HCT116 (cell line): Measurements from ENCODE around the gene IMPA2. TPM values are rescaled to one million over a fixed set of nuclear protein-coding genes. Genes with fewer than 3 reads are reported as not detected.
A peak's percentile ranks its signal among the peaks of the same experiment; 100 is the strongest.

ENCODE experiments used
- ATAC-seq: fragments of 200-7000 bp; cut with Tn5 transposase; 2 replicates; pipeline ENCODE4 v1.9.1; 2020; ENCODE audit warnings: mild to moderate bottlenecking, moderate library complexity
- BruUV-seq: library from RNA; stranded (reverse); fragments of 400-500 nt; replicated peaks from 2 replicates; lab custom pipeline; 2021; lab: Mats Ljungman, UMichigan
- CTCF ChIA-PET: fragments of 300-600 bp; sonication (Branson Sonifier 250); formaldehyde crosslinking; loops from one replicate; lab custom pipeline; 2021; ENCODE audit warnings: antibody characterized with exemption; lab: Charles Lee
- POLR2A ChIA-PET: fragments of 300-600, 350-600 bp; sonication (Branson Sonifier 250); formaldehyde crosslinking; loops from one replicate; lab custom pipeline; 2021; ENCODE audit warnings: antibody characterized with exemption; lab: Charles Lee
- RAD21 ChIA-PET, 2 experiments: fragments of 300-600 bp; sonication (Branson Sonifier 250); formaldehyde crosslinking; loops; one replicate each; lab custom pipeline; 2023; ENCODE audit warnings: low total read pairs in 2 of 2; ENCODE audit not compliant: uncharacterized antibody in 2 of 2, unreplicated experiment in 2 of 2, low non-redundant PET in 1 of 2; lab: Charles Lee
- DNase-seq: peaks from one replicate; pipeline ENCODE4 v3.0.0-alpha.2; 2010; ENCODE audit warnings: low read depth, low spot score
- H2AFZ ChIP-seq: fragments of 200-600 bp; shearing (Covaris generic), sonication (generic); 2 replicates; pipeline ENCODE4 v1.6.1; 2017; ENCODE audit warnings: low read depth, mixed run types, mixed read lengths, antibody characterized with exemption, low read length; ENCODE audit not compliant: poor library complexity, severe bottlenecking
- H3K27ac ChIP-seq: 2 replicates; pipeline ENCODE4 v1.5.1; 2012; ENCODE audit warnings: low read depth, low read length
- H3K27me3 ChIP-seq: fragments of 200-600 bp; sonication (generic); 2 replicates; pipeline ENCODE4 v1.6.1; 2016; ENCODE audit warnings: mixed run types, low read length, mixed read lengths; ENCODE audit not compliant: insufficient read depth
- H3K36me3 ChIP-seq, 2 experiments: fragments of 200-500 bp in 1 of 2; fragments of 200-600 bp in 1 of 2; sonication (Bioruptor generic) in 1 of 2; sonication (generic) in 1 of 2; 2 replicates each; pipeline versions ENCODE4 v1.5.1 to v1.6.1; 2014 to 2016; ENCODE audit warnings: low read length in 2 of 2, inconsistent platforms in 1 of 2, mixed read lengths in 1 of 2, mixed run types in 1 of 2; ENCODE audit not compliant: insufficient read depth in 2 of 2, control insufficient read depth in 1 of 2
- H3K4me1 ChIP-seq, 2 experiments: fragments of 200-600 bp in 1 of 2; sonication (generic) in 1 of 2; 2 replicates each; pipeline versions ENCODE4 v1.5.1 to v1.6.1; 2012 to 2017; ENCODE audit warnings: low read length in 2 of 2, inconsistent platforms in 1 of 2, mild to moderate bottlenecking in 1 of 2, mixed read lengths in 1 of 2, mixed run types in 1 of 2, moderate library complexity in 1 of 2; ENCODE audit not compliant: insufficient read depth in 2 of 2, control insufficient read depth in 1 of 2
- H3K4me2 ChIP-seq: fragments of 200-600 bp; sonication (generic); 2 replicates; pipeline ENCODE4 v1.6.1; 2017; ENCODE audit warnings: mixed run types, low read length, mixed read lengths
- H3K4me3 ChIP-seq, 2 experiments: fragments of 200-600 bp in 1 of 2; sonication (generic) in 1 of 2; replicated peaks in 1 of 2; 2 replicates each; pipeline ENCODE4 v1.5.1; 2011 to 2016; ENCODE audit warnings: low read length in 2 of 2, control low read depth in 1 of 2, low read depth in 1 of 2, mild to moderate bottlenecking in 1 of 2, mixed read lengths in 1 of 2, mixed run types in 1 of 2
- H3K79me2 ChIP-seq: fragments of 200-600 bp; sonication (generic); 2 replicates; pipeline ENCODE4 v1.6.1; 2017; ENCODE audit warnings: mild to moderate bottlenecking, mixed run types, low read length, moderate library complexity, mixed read lengths; ENCODE audit not compliant: insufficient read depth
- H3K9ac ChIP-seq: fragments of 200-600 bp; sonication (generic); 2 replicates; pipeline ENCODE4 v1.6.1; 2016; ENCODE audit warnings: low read length, mixed read lengths
- H3K9me2 ChIP-seq: fragments of 200-600 bp; sonication (generic), shearing (Covaris generic); 2 replicates; pipeline ENCODE4 v1.6.1; 2017; ENCODE audit warnings: mixed run types, mild to moderate bottlenecking, moderate library complexity; ENCODE audit not compliant: insufficient read depth
- H3K9me3 ChIP-seq, 2 experiments: fragments of 200-500 bp in 1 of 2; fragments of 200-600 bp in 1 of 2; sonication (Bioruptor generic) in 1 of 2; sonication (generic) in 1 of 2; 2 replicates each; pipeline ENCODE4 v1.6.1; 2014 to 2017; ENCODE audit warnings: low read length in 2 of 2, mixed read lengths in 2 of 2, inconsistent platforms in 1 of 2, low read depth in 1 of 2, mild to moderate bottlenecking in 1 of 2, mixed run types in 1 of 2, moderate library complexity in 1 of 2; ENCODE audit not compliant: control insufficient read depth in 1 of 2, insufficient read depth in 1 of 2
- H4K20me1 ChIP-seq: fragments of 200-600 bp; sonication (generic), shearing (Covaris generic); 2 replicates; pipeline ENCODE4 v1.6.1; 2017; ENCODE audit warnings: mixed run types, mild to moderate bottlenecking, moderate library complexity; ENCODE audit not compliant: insufficient read depth
- CBX3 ChIP-seq: IDR thresholded peaks from 2 replicates; pipeline ENCODE4 v1.6.1; 2012; ENCODE audit warnings: low read depth
- EGR1 ChIP-seq: IDR thresholded peaks from 2 replicates; pipeline ENCODE4 v1.6.1; 2012; ENCODE audit warnings: low read depth
- EZH2phosphoT487 ChIP-seq: fragments of 200-600 bp; IDR thresholded peaks from 2 replicates; pipeline ENCODE4 v1.6.1; 2018; ENCODE audit warnings: antibody characterized with exemption, borderline replicate concordance
- FOSL1 ChIP-seq: IDR thresholded peaks from 2 replicates; pipeline ENCODE4 v1.6.1; 2012; ENCODE audit warnings: low read depth
- JUND ChIP-seq: IDR thresholded peaks from 2 replicates; pipeline ENCODE4 v1.6.1; 2012
- POLR2A ChIP-seq: IDR thresholded peaks from 2 replicates; pipeline ENCODE4 v1.7.0; 2011; ENCODE audit warnings: borderline replicate concordance; ENCODE audit not compliant: insufficient read depth, insufficient read length; ENCODE audit errors: extremely low read depth
- POLR2AphosphoS5 ChIP-seq: IDR thresholded peaks from 2 replicates; pipeline ENCODE4 v1.6.1; 2011; ENCODE audit warnings: mild to moderate bottlenecking, low read depth, low read length, moderate library complexity
- RAD21 ChIP-seq: IDR thresholded peaks from 2 replicates; pipeline ENCODE4 v1.6.1; 2012; ENCODE audit warnings: low read depth, mild to moderate bottlenecking
- SP1 ChIP-seq: IDR thresholded peaks from 2 replicates; pipeline ENCODE4 v1.6.1; 2012; ENCODE audit warnings: low read depth
- SRF ChIP-seq: IDR thresholded peaks from 2 replicates; pipeline ENCODE4 v1.6.1; 2012; ENCODE audit warnings: low read depth
- TCF7L2 ChIP-seq: IDR thresholded peaks from 2 replicates; pipeline ENCODE4 v1.7.0; 2011; ENCODE audit warnings: borderline replicate concordance, inconsistent platforms; ENCODE audit not compliant: insufficient read depth, insufficient read length; ENCODE audit errors: extremely low read depth
- YY1 ChIP-seq: IDR thresholded peaks from 2 replicates; pipeline ENCODE4 v1.6.1; 2011; ENCODE audit warnings: low read length, low read depth, moderate library complexity, mild to moderate bottlenecking; ENCODE audit not compliant: insufficient replicate concordance; ENCODE audit errors: extremely low read depth
- ZFX ChIP-seq: fragments of 450-650 bp; IDR thresholded peaks from 2 replicates; pipeline ENCODE4 v1.6.1; 2017
- intact Hi-C: fragments of 100-400 bp; cut with micrococcal nuclease; formaldehyde crosslinking; loops from 2 replicates; pipeline ENCODE4 v1.10.0; 2022
- total RNA-seq: library from RNA; stranded (reverse); gene quantifications from one replicate; pipeline ENCODE4 v1.2.1, GENCODE V29; 2021; ENCODE audit not compliant: unreplicated experiment
- TF ChIP-seq, protein P1 (sequence below): IDR thresholded peaks from 2 replicates; pipeline ENCODE4 v1.6.1; 2011; ENCODE audit warnings: mild to moderate bottlenecking, low read length, moderate library complexity; ENCODE audit not compliant: insufficient replicate concordance; ENCODE audit errors: extremely low read depth
- TF ChIP-seq, protein P2 (sequence below): IDR thresholded peaks from 2 replicates; pipeline ENCODE4 v1.6.1; 2012
- TF ChIP-seq, protein P3 (sequence below): IDR thresholded peaks from 2 replicates; pipeline ENCODE4 v1.6.1; 2012; ENCODE audit warnings: low read depth

IMPA2 gene
- total RNA-seq, 1 experiment from 2014 or later = 32.5 TPM

DNA sequence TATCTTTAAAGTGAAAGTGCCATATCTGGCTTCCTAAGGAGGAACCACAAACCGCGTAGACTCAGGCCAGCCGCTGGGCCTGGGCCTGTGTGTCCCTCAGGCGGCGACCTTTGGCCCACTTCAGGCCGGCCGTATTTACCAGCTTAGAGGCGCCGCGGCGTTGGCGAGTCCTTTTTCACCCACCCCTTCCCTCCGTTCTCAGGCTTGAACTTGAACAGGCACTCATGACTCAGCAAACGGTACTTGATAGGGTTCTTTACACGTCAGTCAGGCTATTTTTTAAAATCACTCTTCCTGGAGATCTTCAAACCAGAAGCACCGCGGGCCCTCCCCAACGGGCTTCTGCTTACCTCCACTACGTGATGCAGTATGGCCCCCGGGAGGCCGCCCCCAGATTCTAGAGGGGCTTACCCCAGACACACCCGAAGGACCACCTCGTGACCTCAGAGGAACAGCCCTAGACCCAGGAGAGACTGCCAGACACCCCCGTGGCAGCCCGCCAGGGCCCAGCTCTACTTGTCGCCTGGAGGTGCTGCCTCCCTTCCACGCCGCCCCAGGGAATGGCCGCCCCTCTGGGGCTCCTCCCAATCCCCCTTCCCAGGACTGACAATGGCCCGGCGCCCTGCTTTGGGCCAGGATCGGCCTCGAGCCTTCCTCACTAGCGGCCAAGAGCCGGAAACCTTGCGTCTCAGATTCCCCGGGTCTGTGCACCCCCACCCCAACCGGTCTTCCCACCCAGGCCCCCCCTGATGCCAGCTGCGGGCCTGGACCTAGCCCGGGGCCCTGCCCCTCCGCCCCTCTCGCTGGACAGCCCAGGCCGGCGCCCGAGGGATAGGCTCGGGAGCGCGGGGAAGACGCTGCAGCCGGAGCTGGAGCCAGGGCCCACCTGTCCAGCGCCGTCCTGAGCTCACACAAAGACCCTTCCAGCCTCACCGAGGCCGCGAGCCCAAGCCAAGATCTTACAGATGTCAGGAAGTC, 33.8 kb upstream of the IMPA2 start:
- BruUV-seq = no TSS peak
- CTCF ChIA-PET = interaction anchor here (1.8 to 1.9 kb wide), 2 partner anchors 9 to 47 kb away, joined by 7 to 13 read pairs; no protein-coding TSS in a partner anchor

More for the DNA sequence above, 33.8 kb upstream of the IMPA2 start:
- intact Hi-C loops = loop anchor here (2.0 kb wide), 1 partner anchor 33 kb away; the partner anchor contains the start of gene IMPA2
- no peaks in the 10 kb centered on the region for H3K9me2 ChIP-seq
- H3K4me3 ChIP-seq = peak overlapping the region; percentile 28 to 37
- H3K9me3 ChIP-seq = no peaks in the 10 kb centered on the region
- peak; percentile 90 for DNase-seq
- POLR2A ChIA-PET = no interaction called here
- H2AFZ ChIP-seq = peak overlapping the region; percentile 94
- H3K4me1 ChIP-seq = peaks cover 33 to 47% of the 10 kb centered on the region in 2 experiments
- ATAC-seq = peak; percentile 88
- no peaks in the 10 kb centered on the region for H3K79me2 ChIP-seq
- H3K36me3 ChIP-seq = no peaks in the 10 kb centered on the region
- peak overlapping the region; percentile 55 for H3K27ac ChIP-seq
- TF ChIP-seq, protein P1, sequence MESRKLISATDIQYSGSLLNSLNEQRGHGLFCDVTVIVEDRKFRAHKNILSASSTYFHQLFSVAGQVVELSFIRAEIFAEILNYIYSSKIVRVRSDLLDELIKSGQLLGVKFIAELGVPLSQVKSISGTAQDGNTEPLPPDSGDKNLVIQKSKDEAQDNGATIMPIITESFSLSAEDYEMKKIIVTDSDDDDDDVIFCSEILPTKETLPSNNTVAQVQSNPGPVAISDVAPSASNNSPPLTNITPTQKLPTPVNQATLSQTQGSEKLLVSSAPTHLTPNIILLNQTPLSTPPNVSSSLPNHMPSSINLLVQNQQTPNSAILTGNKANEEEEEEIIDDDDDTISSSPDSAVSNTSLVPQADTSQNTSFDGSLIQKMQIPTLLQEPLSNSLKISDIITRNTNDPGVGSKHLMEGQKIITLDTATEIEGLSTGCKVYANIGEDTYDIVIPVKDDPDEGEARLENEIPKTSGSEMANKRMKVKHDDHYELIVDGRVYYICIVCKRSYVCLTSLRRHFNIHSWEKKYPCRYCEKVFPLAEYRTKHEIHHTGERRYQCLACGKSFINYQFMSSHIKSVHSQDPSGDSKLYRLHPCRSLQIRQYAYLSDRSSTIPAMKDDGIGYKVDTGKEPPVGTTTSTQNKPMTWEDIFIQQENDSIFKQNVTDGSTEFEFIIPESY = no peak
- TF ChIP-seq CBX3 = peak; percentile 78; the same call in 1 of the 2 replicates
- TF ChIP-seq TCF7L2 = peak; percentile 78
- 0 out of 2 replicates have a peak, but pooled peaks have one; percentile 44 for TF ChIP-seq SRF
- no peak for TF ChIP-seq EZH2phosphoT487
- TF ChIP-seq POLR2A = no peak
- TF ChIP-seq, protein P2, sequence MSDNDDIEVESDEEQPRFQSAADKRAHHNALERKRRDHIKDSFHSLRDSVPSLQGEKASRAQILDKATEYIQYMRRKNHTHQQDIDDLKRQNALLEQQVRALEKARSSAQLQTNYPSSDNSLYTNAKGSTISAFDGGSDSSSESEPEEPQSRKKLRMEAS = 0 out of 2 replicates have a peak, but pooled peaks have one; percentile 41
- TF ChIP-seq, protein P3, sequence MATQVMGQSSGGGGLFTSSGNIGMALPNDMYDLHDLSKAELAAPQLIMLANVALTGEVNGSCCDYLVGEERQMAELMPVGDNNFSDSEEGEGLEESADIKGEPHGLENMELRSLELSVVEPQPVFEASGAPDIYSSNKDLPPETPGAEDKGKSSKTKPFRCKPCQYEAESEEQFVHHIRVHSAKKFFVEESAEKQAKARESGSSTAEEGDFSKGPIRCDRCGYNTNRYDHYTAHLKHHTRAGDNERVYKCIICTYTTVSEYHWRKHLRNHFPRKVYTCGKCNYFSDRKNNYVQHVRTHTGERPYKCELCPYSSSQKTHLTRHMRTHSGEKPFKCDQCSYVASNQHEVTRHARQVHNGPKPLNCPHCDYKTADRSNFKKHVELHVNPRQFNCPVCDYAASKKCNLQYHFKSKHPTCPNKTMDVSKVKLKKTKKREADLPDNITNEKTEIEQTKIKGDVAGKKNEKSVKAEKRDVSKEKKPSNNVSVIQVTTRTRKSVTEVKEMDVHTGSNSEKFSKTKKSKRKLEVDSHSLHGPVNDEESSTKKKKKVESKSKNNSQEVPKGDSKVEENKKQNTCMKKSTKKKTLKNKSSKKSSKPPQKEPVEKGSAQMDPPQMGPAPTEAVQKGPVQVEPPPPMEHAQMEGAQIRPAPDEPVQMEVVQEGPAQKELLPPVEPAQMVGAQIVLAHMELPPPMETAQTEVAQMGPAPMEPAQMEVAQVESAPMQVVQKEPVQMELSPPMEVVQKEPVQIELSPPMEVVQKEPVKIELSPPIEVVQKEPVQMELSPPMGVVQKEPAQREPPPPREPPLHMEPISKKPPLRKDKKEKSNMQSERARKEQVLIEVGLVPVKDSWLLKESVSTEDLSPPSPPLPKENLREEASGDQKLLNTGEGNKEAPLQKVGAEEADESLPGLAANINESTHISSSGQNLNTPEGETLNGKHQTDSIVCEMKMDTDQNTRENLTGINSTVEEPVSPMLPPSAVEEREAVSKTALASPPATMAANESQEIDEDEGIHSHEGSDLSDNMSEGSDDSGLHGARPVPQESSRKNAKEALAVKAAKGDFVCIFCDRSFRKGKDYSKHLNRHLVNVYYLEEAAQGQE = no peak
- TF ChIP-seq RAD21 = no peak
- peak; percentile 71 for TF ChIP-seq SP1
- TF ChIP-seq YY1 = peak; percentile 79
- 0 out of 2 replicates have a peak, but pooled peaks have one; percentile 22 for TF ChIP-seq FOSL1
- TF ChIP-seq EGR1 = 0 out of 2 replicates have a peak, but pooled peaks have one; percentile 27
- no peak for TF ChIP-seq POLR2AphosphoS5
- TF ChIP-seq JUND = no peak; the same call in 1 of the 2 replicates
- TF ChIP-seq ZFX = peak; percentile 58; the same call in 1 of the 2 replicates
- no peaks in the 10 kb centered on the region for H3K27me3 ChIP-seq
- peak overlapping the region; percentile 43 for H3K9ac ChIP-seq
- RAD21 ChIA-PET = no interaction called here
- H3K4me2 ChIP-seq = peak overlapping the region; percentile 68
- H4K20me1 ChIP-seq = no peaks in the 10 kb centered on the region
